ENCODE measurements around the gene FOXP1.

Gene FOXP1

GRCh38 chr3:71124048-71124447, 459.5 kb downstream of the FOXP1 start:
- DNase-seq (ENCODE audit: low spot score), result no peak

DNA sequence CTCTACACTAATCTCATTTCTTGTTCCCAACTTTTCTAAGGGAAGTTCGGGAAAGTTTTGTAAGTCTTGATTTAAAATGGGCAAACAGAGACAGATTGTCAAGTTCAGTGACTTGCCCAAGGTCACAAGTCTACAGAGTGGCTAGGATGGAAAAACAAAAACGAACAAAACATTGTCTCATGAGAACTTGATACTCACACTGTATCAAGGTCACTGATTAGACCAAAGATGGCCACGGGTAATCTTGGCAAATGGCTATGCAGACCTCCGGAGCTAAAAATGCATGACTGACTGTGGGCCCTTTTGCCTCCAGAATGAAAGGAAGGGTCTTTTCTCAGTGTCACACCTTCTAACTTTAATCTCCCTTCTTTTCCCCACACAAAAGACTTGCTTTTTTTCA, 460.9 kb downstream of the FOXP1 start:
- DNase-seq (ENCODE audit: low spot score), result no peak

- DNase-seq (ENCODE audit: low spot score), result no peak
Measured at GRCh38 chr3:71121429-71122167, 461.9 kb downstream of the FOXP1 start.

DNA sequence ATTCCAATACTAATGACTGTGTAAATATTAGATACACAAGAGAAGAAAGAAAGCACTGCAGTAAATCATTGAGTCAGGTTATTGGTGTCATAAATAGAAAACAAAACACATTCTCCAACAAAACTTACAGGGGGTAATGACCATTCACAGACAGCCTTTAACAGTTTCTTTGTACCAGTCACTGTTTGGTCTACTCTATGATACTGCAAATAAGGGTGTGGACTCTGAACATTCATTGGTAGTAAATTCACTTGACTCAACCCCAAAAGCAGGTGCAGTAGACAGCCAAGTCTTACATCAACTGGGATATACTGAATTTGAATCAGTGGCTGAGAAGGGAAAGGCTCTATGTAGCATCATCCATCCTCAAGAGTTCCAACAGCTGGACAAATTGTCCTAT, 463.5 kb downstream of the FOXP1 start:
- DNase-seq (ENCODE audit: low spot score), result no peak

GRCh38 chr3:71119171-71119570, 464.4 kb downstream of the FOXP1 start:
- no peak for DNase-seq (ENCODE audit: low spot score)

DNA sequence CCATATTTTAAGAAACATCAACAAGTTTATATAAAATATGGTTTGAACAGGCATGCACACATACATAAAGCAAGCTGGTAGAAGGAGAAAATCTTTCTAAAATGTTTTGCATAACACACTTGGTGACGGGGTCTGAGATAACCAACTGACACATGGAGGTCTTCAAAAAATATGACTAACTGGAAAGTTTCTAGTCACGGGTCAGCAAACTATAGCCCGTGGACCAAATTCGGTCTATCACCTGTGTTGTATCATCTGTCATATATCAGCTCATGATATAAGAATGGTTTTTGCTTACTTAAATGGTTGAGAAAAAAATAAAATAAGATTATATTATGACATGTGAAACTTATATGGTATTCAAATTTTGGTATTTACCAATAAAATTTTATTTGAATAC, 465.1 kb downstream of the FOXP1 start:
- no peak for DNase-seq (ENCODE audit: low spot score)

GRCh38 chr3:71117572-71118247, 465.8 kb downstream of the FOXP1 start:
- no peak for DNase-seq (ENCODE audit: low spot score)

GRCh38 chr3:71114610-71115009, 468.9 kb downstream of the FOXP1 start:
- no peak for DNase-seq (ENCODE audit: low spot score)

GRCh38 chr3:71112576-71112975, 471.0 kb downstream of the FOXP1 start:
- no peak for DNase-seq (ENCODE audit: low spot score)

DNA sequence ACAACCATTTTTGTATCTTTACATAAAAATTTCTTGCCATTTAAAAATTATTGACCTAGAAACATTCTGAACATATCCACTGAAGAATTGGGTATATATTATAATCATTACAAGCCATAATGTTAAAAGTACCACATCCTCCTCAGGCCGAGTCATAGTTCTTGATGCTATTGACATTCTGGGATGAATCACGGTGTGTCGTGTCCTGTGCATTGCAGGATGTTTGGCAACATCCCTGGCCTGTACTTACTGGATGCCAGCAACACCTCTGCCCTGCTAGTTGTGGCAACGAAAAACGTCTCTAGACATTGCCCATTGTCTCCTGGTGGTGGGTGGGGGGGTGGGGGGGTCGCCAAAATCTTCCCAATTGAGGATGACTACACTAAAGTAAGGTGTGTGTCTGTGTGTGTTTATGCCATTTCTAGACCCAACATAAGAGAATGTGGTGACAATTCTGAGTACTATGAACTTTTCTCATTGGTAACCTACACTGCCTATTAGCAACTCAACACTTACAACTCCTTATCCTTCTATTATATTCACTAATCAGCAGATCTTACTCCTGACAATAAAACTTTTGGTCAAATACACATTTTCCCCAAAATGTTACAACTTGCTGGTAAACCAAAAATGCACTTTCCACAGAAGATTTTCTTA, 471.6 kb downstream of the FOXP1 start:
- DNase-seq (ENCODE audit: low spot score), result no peak

- no peak for DNase-seq (ENCODE audit: low spot score)
Measured at GRCh38 chr3:71110385-71111222, 472.9 kb downstream of the FOXP1 start.

DNA sequence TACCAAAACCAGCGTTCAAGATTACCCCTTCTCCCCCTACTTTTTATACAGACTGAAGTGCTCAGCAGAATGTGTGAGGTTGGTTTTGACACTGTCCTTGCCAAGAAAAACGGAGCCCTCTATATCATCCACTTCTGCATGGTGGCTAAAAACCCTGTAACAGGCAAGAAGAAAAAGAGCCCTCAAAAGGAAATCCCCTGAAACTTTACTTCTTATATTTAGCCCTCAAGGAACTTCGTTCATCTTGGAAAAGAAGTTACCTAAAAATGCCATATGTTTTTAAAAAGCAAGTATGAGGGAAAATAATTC, 473.6 kb downstream of the FOXP1 start:
- DNase-seq (ENCODE audit: low spot score), result no peak

GRCh38 chr3:71109241-71109976, 474.1 kb downstream of the FOXP1 start:
- no peak for DNase-seq (ENCODE audit: low spot score)

DNA sequence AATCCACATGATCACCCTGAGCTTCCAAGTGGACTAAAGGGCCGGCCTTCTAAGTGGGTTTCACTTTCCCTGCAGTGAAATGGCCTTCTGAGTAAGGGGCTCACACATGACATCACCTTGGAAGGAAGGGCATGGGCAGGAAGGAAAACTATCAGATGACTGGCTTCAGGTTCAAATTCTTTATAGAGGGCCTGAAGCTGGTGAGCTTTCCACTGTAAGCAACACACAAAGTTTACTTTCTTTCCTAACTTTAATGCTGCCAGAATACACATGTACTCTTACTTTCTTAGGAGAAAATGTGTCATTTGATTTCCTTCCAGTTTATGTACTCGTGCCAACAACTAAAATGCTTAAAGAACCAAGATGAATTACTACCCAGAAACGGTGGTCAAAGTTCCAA, 475.6 kb downstream of the FOXP1 start:
- DNase-seq (ENCODE audit: low spot score), result no peak

- no peak for DNase-seq (ENCODE audit: low spot score)
Measured at GRCh38 chr3:71104976-71105375, 478.6 kb downstream of the FOXP1 start.

DNA sequence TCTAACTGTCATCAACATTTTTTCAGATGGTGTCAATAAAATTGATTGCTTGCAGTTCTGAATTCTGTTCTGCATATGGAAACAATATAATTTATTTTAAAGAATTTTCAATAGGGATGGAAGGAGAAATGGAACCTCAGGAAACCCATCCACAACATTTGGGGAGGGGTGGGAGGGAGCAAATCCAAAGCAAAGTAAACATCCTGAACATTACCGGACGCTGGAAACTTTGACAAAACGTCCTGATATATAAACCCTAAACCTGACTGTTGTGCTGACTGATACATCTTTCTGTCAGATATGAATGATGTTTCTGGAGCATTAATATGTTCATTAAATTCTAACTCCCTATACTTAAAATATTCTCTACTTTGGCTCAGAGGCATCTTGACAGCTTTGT, 479.0 kb downstream of the FOXP1 start:
- no peak for DNase-seq (ENCODE audit: low spot score)

DNA sequence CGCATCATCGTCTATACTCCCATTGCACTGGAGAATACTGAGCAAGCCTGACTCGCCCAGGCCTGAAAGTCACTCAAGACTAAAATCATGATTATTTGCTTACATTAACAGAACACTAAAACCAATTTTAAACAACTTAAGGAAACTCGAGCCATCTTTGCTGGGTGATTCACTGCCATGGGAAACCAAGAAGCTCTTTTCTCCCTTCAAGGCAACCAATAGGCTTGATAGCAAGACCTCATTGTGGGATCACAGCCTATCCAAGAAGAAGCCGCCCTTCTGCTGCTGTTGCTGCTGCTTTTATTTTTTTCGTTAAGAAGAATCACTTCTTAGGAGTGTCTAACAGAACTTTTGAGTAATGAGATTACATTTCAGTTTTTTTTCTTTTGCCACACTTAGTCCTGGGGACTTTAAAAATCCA, 479.4 kb downstream of the FOXP1 start:
- DNase-seq (ENCODE audit: low spot score), result no peak

DNA sequence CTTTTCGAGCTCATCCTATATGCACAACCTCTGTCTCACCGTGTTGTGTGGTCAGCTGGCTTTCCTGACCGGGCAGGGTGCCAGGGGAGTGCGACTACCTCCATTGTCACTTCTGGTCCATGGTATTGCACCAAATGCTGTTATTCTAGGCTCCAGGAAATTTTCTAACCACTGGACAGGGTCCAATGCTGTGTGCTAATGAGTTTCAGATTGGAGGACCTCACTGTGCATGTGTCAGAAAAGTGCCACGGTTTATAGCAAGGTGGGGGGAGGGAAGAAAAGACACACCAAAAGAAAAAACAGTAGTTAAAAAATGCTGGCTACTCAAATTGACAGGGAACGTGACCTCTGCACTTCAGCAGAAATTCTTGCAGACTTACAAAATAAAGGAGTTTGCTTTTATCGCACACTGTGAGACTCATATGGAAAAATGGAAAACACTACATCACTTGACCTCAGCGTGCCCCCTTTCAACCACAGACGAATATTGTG, 480.1 kb downstream of the FOXP1 start:
- DNase-seq (ENCODE audit: low spot score), result no peak

GRCh38 chr3:71102111-71102983, 481.2 kb downstream of the FOXP1 start:
- DNase-seq (ENCODE audit: low spot score), result no peak

DNA sequence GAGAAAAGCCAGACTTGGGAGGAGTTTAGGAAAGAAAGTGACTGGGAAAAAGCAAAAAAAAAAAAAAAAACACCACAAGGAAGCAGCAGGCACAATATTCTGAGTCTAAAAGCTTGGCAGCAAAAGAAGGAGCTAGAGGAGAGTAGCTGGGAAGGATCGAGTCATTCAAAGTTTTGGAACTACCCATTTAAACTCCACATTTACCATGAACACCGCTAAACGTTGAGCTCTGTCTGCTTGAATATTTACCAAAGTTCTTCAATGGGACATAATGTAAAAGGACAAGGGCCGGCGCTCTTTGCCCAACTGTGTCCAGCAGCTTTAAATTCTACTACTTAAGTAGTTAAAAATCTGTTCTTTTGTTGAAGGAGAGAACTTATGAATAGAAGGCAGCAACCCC, 481.9 kb downstream of the FOXP1 start:
- no peak for DNase-seq (ENCODE audit: low spot score)

- DNase-seq (ENCODE audit: low spot score), result no peak
Measured at GRCh38 chr3:71101014-71101413, 482.5 kb downstream of the FOXP1 start.

All from CD4-positive, alpha-beta T cell treated with Interleukin-2 at 100 ng/mL for 4 hours (primary cell).